C1 segment of cervical spinal cord (tissue), 14 donors: ENCODE data around the gene FLNB.
A peak's percentile ranks its signal among the peaks of the same experiment; 100 is the strongest.

Experiments
- DNase-seq, 14 donors: peaks; one replicate each; lab custom pipeline; 2025; lab: John Stamatoyannopoulos, UW

Gene FLNB, protein sequence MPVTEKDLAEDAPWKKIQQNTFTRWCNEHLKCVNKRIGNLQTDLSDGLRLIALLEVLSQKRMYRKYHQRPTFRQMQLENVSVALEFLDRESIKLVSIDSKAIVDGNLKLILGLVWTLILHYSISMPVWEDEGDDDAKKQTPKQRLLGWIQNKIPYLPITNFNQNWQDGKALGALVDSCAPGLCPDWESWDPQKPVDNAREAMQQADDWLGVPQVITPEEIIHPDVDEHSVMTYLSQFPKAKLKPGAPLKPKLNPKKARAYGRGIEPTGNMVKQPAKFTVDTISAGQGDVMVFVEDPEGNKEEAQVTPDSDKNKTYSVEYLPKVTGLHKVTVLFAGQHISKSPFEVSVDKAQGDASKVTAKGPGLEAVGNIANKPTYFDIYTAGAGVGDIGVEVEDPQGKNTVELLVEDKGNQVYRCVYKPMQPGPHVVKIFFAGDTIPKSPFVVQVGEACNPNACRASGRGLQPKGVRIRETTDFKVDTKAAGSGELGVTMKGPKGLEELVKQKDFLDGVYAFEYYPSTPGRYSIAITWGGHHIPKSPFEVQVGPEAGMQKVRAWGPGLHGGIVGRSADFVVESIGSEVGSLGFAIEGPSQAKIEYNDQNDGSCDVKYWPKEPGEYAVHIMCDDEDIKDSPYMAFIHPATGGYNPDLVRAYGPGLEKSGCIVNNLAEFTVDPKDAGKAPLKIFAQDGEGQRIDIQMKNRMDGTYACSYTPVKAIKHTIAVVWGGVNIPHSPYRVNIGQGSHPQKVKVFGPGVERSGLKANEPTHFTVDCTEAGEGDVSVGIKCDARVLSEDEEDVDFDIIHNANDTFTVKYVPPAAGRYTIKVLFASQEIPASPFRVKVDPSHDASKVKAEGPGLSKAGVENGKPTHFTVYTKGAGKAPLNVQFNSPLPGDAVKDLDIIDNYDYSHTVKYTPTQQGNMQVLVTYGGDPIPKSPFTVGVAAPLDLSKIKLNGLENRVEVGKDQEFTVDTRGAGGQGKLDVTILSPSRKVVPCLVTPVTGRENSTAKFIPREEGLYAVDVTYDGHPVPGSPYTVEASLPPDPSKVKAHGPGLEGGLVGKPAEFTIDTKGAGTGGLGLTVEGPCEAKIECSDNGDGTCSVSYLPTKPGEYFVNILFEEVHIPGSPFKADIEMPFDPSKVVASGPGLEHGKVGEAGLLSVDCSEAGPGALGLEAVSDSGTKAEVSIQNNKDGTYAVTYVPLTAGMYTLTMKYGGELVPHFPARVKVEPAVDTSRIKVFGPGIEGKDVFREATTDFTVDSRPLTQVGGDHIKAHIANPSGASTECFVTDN (N-terminal part only)

DNA sequence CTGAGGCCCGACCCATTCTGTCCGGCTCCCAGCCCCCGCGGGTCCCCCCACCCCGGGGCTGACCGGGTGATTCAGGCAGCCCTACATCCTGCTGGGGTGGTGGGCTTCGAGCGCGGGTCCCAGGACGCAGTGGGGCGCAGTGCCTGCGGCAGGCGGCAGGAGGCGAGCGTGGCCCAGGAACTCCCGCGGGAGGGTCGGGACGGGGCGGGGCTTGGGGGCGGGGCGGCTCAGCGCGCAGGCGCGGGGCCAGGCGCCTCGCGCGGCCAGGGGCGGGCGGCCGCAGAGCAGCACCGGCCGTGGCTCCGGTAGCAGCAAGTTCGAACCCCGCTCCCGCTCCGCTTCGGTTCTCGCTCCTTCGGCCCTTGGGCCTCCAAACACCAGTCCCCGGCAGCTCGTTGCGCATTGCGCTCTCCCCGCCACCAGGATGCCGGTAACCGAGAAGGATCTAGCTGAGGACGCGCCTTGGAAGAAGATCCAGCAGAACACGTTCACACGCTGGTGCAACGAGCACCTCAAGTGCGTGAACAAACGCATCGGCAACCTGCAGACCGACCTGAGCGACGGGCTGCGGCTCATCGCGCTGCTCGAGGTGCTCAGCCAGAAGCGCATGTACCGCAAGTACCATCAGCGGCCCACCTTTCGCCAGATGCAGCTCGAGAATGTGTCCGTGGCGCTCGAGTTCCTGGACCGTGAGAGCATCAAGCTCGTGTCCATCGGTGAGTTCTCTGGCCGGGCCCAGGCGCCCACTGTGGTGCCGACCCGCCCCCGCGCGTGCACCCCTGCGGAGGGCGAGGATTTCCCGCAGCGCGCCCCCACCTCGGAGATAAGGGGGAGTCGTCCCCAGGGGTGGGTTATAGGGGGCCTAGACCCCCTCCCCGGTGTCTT is at the start of gene FLNB:
TSS of gene FLNB (plus strand) at position 282 of the 885 bp plus-strand sequence. CDS start at position 425, 143 bp downstream.
- DNase-seq: peak in 12 of 14 donors; percentile 43 to 86 (median 61)

DNA sequence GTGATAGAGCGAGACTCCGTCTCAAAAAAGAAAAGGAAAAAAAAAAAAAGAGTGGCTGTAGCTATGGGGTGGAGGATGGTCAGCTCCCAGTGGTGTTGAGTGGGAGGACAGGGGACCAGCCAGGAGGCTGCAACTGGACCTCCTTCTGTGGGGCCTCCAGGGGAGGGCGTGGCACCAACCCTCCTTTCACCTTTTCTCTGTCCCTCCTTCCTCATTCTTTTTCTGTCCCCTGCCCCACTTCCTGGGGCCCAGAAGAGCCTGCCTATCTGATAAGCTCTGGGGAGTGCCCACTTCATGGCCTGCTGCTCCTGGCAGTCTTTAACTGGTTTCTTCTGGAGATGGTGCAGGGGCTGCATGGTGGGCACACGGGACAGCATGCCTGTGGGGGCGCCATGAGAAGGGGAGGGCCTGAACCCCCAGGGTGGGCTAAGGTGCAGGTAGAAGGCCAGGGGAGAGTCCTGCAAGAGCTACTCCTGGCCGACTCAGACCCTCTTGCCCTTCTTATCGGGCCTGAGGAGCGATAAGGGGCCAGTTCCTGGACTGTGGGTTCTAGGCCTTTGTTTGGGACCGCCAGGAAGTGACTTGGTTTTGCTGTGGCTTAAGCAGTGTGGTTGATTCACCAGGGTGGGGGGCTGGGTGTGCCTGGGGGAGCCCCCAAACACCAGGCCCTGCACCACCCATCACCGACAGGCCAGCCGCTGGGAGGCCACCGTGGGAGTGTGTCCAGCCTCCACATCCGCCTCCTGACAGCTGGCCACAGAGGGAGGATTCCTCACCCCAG is 49.4 kb upstream of the FLNB start:
- no peak for DNase-seq

DNA sequence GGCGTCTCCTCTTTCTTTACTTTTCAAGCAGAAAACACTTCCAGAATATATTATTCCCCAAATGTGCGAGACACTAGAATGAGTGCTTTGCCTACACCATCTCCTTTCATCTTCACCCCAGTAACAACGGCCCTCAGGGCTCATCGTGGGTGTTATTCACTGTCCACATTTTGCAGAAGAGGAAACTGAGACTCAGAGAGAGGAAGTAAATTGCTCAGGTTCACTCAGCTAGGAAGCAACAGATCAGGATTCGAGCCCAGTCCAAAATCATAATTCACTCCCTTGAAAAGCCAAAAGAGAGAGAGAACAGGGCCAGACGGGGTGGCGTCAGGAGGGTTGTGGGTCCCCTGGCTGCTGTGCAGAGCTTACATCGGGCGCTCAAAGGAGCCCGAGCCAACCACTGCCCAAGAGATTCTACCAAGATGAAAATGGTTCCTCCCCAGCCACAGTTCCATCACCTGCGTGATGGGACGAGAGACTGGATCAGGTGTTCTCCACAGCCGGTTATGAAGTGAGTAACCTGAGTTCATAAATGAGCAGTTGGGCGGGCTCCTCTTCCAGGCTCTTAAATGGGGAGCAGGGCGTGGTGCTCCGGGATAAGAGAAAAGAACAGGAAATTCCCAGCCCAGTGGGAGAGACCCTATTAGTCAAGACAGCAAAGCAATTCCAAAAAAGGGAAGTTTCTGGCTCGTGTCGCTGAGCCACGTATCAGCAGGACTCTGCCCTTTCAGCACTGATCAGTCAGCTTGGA is 48.6 kb upstream of the FLNB start:
- peak in 1 of 14 donors; percentile 5 for DNase-seq

DNA sequence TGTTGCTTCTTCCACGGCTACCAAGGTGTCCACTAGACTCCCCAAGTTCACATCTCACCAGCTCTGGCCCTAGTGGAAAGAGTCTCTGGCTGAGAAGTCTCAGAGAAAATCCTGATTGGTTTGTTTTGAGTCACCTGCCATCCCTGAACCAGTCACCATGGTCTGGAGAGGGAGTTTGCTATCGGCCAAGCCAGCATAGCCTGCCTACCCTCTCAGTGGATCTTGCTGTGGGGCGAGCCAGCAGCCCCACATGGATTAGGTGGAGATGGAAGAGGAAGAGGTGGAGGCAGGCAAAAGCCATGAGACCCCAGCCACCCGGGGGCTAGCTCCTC is 48.1 kb upstream of the FLNB start:
- no peak for DNase-seq

DNA sequence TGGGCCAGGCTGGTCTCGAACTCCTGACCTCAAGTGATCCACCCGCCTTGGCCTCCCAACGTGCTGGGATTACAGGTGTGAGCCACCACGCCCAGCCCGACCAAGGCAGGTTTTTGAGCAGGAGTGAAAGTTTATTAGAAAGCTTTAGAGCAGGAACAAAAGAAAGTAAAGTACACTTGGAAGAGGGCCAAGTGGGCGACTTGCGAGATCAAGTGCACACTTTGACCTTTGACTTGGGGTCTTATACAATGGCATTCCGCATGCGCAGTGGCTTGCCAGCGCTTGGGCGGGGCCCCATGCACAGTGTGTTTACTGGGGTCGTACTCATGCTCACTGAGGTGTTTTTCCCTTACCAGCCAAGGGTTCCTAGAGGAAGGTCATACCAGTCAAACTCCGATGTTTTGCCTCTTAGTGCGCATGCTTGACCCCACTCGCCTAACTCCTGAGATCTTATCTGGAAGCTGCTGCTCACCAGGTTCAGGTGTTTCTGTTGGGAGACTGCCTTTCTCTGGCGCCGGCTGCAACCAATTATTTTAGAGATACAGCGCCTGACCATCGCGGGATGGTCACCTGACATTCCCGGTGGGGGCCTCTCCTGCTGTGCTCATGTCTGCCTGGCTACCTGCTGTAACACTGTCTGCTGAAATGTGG is 46.9 kb upstream of the FLNB start:
- DNase-seq: no peak

DNA sequence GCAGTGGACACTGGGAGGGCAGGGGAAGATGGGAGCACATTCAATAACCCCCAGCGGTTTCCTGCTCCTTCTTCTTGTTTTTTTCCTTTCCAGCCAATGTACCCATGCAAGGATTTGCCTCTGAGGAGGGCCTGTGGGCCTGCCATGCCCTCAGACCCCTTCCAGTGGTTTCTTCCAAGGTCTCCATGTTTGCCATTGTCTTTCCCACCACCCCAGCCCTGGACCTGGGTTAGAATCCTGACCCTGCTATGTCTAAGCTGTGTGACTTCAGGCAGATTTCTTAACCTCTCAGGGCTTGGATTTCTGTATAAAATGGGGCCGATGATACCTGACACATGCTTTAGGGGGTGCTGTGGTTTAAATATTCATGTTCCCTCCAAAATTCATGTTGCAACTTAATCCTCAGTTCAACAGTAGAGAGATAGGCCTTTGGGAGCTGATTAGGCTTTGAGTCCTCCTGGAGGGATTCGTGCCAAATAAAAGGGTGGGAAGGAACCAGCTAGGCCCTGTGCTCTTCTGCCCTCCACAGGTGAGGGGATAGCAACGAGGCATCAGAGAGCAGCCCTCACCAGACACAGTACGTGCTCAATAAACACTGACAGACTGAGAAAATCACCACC is 46.3 kb upstream of the FLNB start:
- no peak for DNase-seq

DNA sequence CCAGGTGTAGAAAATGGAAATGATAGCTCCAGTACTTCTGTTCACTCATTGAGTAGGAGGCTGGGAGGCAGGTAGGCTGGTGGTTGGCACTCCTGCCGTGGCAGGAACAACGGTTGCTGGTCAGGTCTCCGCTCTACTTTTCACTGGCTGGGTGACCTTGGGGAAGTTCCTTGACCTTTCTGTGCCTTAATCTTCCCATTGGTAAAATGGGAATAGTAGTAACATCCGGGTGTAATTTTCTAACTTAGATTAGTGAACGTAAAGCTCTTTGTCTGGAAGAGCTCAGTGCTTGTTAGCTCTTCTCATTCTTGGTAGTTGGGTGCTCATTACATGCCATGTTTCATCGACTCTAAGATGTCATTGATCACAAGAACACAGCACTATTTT is 45.8 kb upstream of the FLNB start:
- DNase-seq: no peak

DNA sequence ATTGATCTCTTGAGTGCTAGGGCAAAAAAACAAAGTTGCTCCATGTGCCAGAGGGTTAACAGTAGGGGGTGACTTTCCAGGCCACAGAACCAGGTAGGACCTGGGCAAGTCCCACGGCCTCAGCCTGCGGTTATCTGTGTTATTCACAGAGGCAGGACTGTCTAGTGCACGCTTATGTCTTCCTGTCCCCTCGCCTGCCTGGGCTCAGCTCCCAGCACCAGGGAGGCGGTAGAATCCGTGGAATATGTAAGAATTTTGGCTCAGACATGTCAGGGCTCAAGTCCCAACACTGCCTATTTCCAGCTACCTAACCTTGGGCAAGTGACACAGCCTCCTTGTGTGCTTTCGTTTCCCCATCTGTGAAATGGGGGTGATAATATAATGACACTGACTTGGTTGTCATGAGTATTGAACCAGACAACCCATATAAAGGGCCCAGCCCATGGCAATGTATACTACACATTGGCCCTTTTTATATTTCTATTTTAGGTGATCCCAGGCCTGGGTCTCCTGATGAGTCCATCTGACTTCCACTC is 44.3 kb upstream of the FLNB start:
- peak in 2 of 14 donors; percentile 24 to 49 for DNase-seq

DNA sequence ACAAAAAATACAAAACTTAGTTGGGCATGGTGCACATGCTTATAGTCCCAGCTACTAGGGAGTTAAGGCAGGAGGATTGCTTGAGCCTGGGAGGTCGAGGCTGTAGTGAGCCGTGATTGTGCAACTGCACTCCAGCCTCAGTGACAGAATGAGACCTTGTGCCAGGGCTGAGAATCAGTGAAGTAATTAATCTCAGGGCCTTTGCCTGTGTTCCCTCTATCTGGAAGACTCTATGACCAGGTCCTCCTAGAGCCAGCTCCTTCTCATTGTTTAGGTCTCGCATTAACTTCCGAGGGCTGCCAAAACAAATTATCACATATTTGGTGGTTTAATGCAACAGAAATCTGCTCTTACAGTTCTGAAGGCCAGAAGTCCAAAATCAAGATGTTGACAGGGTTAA is 41.4 kb upstream of the FLNB start:
- no peak for DNase-seq

DNA sequence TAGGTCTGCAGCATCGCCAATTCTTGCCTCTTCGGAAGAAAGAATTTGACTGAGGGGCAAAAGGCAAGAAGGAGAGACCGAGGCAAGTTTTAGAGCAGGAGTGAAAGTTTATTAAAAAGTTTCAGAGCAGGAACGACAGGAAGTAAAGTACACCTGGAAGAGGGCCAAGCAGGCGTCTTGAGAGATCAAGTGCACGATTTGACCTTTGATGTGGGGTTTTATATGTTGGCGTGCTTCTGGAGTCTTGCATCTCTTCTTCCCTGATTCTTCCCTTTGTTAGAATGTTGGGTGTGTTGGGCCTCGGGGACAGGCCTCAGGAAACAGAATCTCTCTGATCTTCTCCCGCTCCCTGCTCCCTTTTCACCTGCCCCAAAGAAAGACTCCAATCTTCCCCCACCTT is 40.6 kb upstream of the FLNB start:
- no peak for DNase-seq

DNA sequence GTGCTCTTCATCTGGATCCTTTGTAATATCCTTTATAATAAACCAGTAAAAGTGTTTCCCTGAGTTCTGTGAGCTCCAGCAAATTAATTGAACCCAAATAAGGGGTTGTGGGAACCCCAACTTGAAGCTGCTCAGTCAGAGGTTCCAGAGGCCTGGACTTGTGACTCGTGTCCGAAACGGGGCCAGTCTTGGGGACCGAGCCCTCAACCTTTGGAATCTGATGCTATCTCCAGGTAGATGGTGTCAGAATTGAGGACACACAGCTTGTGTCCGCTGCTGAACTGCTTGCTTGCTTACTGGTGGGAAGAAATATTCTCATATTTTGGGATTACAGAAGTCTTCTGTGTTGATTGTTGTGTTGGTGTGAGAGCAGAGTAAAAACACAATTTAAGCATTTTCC is 39.7 kb upstream of the FLNB start:
- no peak for DNase-seq

DNA sequence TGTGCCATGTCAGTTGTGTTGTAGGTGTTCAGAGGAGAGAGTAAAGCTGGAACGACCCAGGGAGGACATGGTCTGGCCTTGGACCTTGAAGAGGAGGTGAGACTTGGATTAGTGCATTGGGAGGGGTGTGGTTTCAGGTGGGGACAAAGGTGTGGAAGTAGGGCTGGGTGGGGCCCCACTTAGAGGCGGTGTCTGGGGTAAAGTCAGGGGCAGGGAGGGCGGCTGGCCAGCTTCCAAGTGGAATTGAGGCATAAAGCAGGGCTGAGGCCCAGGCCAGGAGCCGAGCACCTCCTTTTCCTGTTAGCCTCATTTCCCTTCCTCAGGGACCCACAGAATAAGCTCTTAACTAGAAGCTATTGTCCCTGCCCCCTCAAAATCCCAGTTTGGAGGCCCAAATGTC is 36.2 kb upstream of the FLNB start:
- DNase-seq: no peak

DNA sequence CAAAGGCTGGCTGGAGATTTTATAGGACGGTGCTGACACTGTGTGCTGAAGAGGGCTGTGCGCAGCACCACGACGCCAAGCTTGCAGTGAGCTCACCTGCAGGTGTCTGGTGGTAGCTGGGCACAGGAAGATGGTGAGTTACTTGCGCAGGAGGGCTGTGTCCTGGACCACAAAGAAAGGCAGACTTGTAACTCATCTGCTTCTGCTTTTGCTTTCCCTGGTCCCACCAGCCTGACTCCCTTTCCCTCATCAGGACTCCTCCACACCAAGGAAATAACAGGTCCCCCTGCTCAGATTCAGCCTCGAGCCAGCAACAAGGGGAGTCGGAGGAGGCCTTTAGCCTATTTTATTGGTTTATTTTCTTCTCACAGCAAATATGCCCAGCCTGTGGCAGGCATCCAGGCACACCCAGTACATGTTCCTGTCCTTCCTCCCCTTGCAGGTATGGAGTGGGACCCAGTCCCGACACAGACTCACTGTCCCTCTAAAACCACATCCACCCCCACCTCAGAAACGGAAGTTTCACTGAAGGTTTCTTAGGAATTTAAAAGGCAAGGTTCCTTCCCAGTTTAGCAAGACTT is 35.6 kb upstream of the FLNB start:
- no peak for DNase-seq

DNA sequence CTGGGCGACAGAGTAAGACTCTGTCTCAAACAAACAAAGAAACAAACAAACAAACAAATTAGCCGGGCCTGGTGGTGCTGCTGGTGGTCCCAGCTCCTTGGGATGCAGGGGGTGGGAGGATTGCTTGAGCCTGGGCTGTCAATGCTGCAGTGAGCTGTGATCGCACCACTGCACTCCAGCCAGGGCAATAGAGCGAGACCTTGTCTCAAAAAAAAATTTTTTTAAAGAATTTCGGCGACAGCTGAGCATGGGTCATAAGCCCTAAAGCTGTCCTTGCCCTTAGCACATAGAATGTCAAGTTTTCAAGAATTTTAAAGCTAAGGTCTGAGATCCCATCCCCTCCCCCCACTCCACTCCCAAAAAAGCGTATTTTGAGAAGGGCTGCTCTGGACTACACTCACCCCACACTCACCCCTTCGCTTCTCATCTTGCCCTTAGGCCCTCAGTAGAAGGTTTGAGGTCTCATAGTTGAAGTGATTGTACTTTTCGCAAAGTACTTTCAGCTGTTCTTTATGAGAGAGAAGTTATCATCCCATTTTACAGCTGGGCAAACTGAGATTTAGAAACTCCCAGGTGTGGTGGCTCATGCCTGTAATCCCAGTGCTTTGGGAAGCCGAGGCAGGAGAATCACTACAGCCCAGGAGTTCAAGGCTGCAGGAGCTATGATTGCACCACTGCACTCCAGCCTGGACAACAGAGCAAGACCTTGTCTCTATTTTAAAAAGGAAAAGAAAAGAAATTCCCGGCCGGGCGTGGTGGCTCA is 34.3 kb upstream of the FLNB start:
- no peak for DNase-seq

DNA sequence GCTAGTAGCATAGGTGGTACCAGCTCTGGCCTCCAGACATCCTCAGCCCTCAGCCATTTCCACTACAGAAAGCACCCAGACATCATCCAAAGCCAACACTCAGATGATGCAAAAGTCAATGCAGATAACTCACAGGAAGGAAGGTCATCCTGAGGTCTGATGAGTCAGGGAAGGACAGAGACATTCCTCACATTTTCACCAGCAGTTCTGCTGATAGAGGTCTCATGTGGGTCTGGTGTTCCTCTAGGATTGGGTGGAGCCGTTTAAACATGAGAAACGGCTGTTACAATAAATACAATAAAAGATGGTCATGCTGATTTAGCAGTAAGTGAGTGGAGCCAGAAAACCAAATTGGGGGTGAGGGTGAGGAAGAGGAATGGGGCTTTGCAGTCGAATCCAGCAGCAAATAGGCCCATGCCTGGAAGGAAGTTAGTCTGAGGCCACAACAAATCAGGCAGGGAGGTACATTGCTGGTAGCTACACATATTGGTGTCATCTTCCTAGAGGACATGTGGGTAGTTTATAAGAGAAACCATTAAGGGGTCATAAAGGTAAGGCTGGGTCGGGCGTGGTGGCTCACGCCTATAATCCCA is 33.3 kb upstream of the FLNB start:
- DNase-seq: no peak

DNA sequence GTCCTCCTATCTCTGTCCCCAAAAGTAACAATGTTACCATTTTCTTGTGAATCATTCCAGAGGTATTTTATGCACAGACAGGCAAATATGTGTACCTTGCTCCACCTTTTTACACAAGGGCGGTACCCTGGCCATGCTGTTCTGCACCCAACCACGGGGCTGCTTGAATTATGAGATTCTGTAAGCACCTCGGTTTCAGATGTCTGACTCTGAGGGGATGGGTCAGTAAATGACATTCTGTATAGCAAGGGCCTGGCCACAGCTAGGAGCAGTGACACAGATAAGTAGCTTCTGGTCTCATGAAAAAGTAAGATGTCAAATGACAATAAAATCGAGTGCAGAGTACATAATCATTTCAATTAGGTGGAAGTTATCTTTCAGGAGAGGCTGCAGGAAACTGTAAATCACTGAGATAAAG is 30.4 kb upstream of the FLNB start:
- no peak for DNase-seq

DNA sequence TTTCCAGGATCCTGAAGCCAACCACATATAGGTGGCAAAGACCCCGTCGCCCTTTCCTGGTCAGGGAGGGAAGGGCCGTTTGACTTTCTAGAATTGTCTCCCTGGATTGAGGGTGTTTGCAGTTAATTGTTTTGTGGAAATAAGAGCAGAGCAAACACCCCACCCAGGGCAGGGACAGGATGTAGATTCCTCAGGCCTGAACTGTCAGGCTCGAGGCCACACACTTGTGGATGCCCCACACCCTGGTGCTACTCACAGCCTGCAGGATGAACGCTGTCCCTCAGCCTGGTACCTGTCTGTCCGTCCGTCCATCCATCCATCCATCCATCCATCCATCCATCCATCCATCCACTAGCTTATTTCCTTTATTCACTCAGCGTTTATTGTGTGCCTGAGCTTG is 29.9 kb upstream of the FLNB start:
- DNase-seq: no peak
